Suprapubic skin (tissue), 4 donors: Measurements from ENCODE around the gene JPH3. TPM values are rescaled to one million over a fixed set of nuclear protein-coding genes. Genes with fewer than 3 reads are reported as not detected.

Experiments
- DNase-seq, 2 donors: peaks; one replicate each; pipeline ENCODE4 v3.0.0-alpha.2; 2019; ENCODE audit warnings: low spot score in 2 of 2
- H3K27ac ChIP-seq: fragments of 200-600 bp; sonication (generic); one replicate; pipeline ENCODE4 v1.5.1; 2019
- H3K27me3 ChIP-seq: fragments of 200-600 bp; sonication (generic); one replicate; pipeline ENCODE4 v1.5.1; 2019
- H3K36me3 ChIP-seq: fragments of 200-600 bp; sonication (generic); one replicate; pipeline ENCODE4 v1.5.1; 2019
- H3K4me1 ChIP-seq: fragments of 200-600 bp; sonication (generic); one replicate; pipeline ENCODE4 v1.5.1; 2019
- H3K4me3 ChIP-seq: fragments of 200-600 bp; sonication (generic); one replicate; pipeline ENCODE4 v1.5.1; 2019; ENCODE audit warnings: mild to moderate bottlenecking
- H3K9me3 ChIP-seq: fragments of 200-600 bp; sonication (generic); one replicate; pipeline ENCODE4 v1.5.1; 2019
- CTCF ChIP-seq, 2 donors: fragments of 200-600 bp in 1 of 2; fragments of 450-650 bp in 1 of 2; sonication (generic) in 1 of 2; IDR thresholded peaks; one replicate each; pipeline ENCODE4 v1.5.1; 2016 to 2019; ENCODE audit warnings: antibody characterized with exemption in 2 of 2, mild to moderate bottlenecking in 1 of 2, moderate library complexity in 1 of 2
- EP300 ChIP-seq: sonication (generic); formaldehyde crosslinking; IDR thresholded peaks from one replicate; pipeline ENCODE4 v1.6.1; 2017; ENCODE audit warnings: antibody characterized with exemption
- POLR2A ChIP-seq, 2 donors: fragments of 450-650 bp; IDR thresholded peaks; one replicate each; pipeline ENCODE4 v1.6.1; 2017; ENCODE audit warnings: antibody characterized with exemption in 2 of 2, mild to moderate bottlenecking in 2 of 2, moderate library complexity in 2 of 2
- POLR2AphosphoS5 ChIP-seq, 3 donors: sonication (generic); formaldehyde crosslinking; IDR thresholded peaks; one replicate each; pipeline ENCODE4 v1.6.1; 2017; ENCODE audit warnings: antibody characterized with exemption in 3 of 3
- WGBS: methylation state at CpG from one replicate; pipeline ENCODE4 v1.1.5; 2018; 5-methylcytosine and 5-hydroxymethylcytosine counted together
- total RNA-seq, 4 donors: library from RNA; depleted of rRNA; stranded (reverse); fragments of >200 nt; gene quantifications; one replicate each; pipeline ENCODE4 v1.1.0, GENCODE V29; 2016

JPH3 gene
- total RNA-seq, 4 donors from 2014 or later = not detected

GRCh38 chr16:87727346-87727745 lies 125.0 kb downstream of the JPH3 start:
- no peaks in the 10 kb centered on the region for H3K27me3 ChIP-seq
- WGBS = 95% methylated on average over 12 of the region's 16 CpGs
- H3K27ac ChIP-seq = no peak overlapping the region
- DNase-seq = no peak
- H3K4me1 ChIP-seq = no peaks in the 10 kb centered on the region
- H3K9me3 ChIP-seq = no peaks in the 10 kb centered on the region
- TF ChIP-seq EP300 (no peak), POLR2AphosphoS5 (IDR thresholded peaks at IDR 0.05) (no peak), POLR2A (IDR thresholded peaks at IDR 0.05) (no peak), CTCF (IDR thresholded peaks at IDR 0.05) (no peak)
- no peak overlapping the region for H3K4me3 ChIP-seq
- H3K36me3 ChIP-seq = peaks cover 56% of the 10 kb centered on the region

GRCh38 chr16:87728026-87728425 lies 125.7 kb downstream of the JPH3 start:
- WGBS = 90% methylated on average over 12 of the region's 12 CpGs
- TF ChIP-seq POLR2AphosphoS5 (IDR thresholded peaks at IDR 0.05) (no peak), EP300 (no peak), POLR2A (IDR thresholded peaks at IDR 0.05) (no peak), CTCF (IDR thresholded peaks at IDR 0.05) (no peak)

GRCh38 chr16:87729266-87729954 lies 127.1 kb downstream of the JPH3 start:
- Histone ChIP-seq H3K4me1 (no peaks in the 10 kb centered on the region), H3K4me3 (no peak overlapping the region), H3K9me3 (no peaks in the 10 kb centered on the region), H3K27ac (no peak overlapping the region), H3K27me3 (no peaks in the 10 kb centered on the region), H3K36me3 (peaks cover 53% of the 10 kb centered on the region)
- WGBS = 92% methylated on average over 17 of the region's 17 CpGs
- DNase-seq = no peak
- no peak for TF ChIP-seq POLR2AphosphoS5 (IDR thresholded peaks at IDR 0.05)
- no peak for TF ChIP-seq EP300
- no peak for TF ChIP-seq CTCF (IDR thresholded peaks at IDR 0.05)
- no peak for TF ChIP-seq POLR2A (IDR thresholded peaks at IDR 0.05)

More at GRCh38 chr16:87728026-87728425, 125.7 kb downstream of the JPH3 start:
- Histone ChIP-seq H3K27ac (no peak overlapping the region), H3K27me3 (no peaks in the 10 kb centered on the region), H3K4me3 (no peak overlapping the region), H3K36me3 (peaks cover 52% of the 10 kb centered on the region), H3K9me3 (no peaks in the 10 kb centered on the region), H3K4me1 (no peaks in the 10 kb centered on the region)
- DNase-seq = no peak

- Histone ChIP-seq H3K27ac (no peak overlapping the region), H3K36me3 (peaks cover 47% of the 10 kb centered on the region), H3K4me3 (no peak overlapping the region), H3K9me3 (no peaks in the 10 kb centered on the region), H3K27me3 (no peaks in the 10 kb centered on the region), H3K4me1 (no peaks in the 10 kb centered on the region)
- 95% methylated on average over 13 of the region's 13 CpGs for WGBS
- DNase-seq = no peak
- TF ChIP-seq POLR2AphosphoS5 (IDR thresholded peaks at IDR 0.05) (no peak), POLR2A (IDR thresholded peaks at IDR 0.05) (no peak), CTCF (IDR thresholded peaks at IDR 0.05) (no peak), EP300 (no peak)
Observed at GRCh38 chr16:87731607-87732006, 129.3 kb downstream of the JPH3 start.

- Histone ChIP-seq H3K4me3 (no peak overlapping the region), H3K9me3 (no peaks in the 10 kb centered on the region), H3K27ac (no peak overlapping the region), H3K4me1 (no peaks in the 10 kb centered on the region), H3K27me3 (no peaks in the 10 kb centered on the region), H3K36me3 (peaks cover 43% of the 10 kb centered on the region)
- DNase-seq = no peak
- TF ChIP-seq POLR2A (IDR thresholded peaks at IDR 0.05) (no peak), POLR2AphosphoS5 (IDR thresholded peaks at IDR 0.05) (no peak), EP300 (no peak), CTCF (IDR thresholded peaks at IDR 0.05) (no peak)
- WGBS = 62% methylated on average over 10 of the region's 11 CpGs
Observed at GRCh38 chr16:87733190-87733589, 130.9 kb downstream of the JPH3 start.
